Putamen (tissue), 1 donor: ENCODE data around the gene UNC5CL.

Experiments
- DNase-seq: peaks from one replicate; pipeline ENCODE4 v3.0.0-alpha.2; 2016; ENCODE audit warnings: low spot score

Gene UNC5CL

GRCh38 chr6:41002168-41002567 lies 36.9 kb downstream of the UNC5CL start:
- DNase-seq: no peak

DNA sequence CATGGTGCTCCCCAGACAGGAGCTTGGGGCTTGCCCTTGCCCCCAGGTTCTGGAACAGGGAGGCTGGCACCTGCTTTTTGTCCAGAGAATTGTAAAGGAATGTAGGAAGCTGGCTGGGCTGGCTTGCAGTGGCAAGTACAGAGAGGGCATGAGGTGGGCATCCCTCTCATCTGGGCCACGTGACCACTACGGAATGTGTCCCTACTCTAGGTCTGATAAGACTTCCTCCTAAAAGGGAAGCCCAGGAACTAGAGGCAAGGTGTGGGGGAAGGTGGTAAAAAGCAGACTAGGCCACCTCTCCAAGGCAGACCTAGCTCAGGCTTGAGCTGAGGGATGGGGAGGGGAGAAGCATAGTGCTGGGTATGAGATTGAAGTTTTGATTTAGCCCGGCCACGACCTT lies 38.8 kb downstream of the UNC5CL start:
- no peak for DNase-seq

GRCh38 chr6:40999569-40999968 lies 39.5 kb downstream of the UNC5CL start:
- DNase-seq: no peak

DNA sequence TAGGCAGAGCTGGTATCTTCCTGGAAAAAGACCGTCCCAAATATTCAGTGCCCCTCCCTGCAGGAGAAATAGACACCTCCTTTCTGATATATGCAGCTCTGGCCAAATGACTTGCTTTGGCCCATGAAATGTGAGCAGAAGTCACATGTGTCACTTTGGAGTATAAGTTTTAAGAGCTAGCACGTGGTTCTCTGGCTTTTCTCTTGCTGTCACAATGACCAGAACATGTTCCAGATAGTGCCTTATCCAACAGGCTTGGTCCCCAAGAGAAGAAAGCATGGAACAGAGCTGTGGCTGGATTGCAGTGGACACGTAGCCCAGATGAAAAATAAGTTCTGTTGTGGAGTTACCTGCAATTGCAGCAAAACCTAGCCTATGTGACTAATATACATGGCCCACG lies 40.4 kb downstream of the UNC5CL start:
- DNase-seq: no peak

DNA sequence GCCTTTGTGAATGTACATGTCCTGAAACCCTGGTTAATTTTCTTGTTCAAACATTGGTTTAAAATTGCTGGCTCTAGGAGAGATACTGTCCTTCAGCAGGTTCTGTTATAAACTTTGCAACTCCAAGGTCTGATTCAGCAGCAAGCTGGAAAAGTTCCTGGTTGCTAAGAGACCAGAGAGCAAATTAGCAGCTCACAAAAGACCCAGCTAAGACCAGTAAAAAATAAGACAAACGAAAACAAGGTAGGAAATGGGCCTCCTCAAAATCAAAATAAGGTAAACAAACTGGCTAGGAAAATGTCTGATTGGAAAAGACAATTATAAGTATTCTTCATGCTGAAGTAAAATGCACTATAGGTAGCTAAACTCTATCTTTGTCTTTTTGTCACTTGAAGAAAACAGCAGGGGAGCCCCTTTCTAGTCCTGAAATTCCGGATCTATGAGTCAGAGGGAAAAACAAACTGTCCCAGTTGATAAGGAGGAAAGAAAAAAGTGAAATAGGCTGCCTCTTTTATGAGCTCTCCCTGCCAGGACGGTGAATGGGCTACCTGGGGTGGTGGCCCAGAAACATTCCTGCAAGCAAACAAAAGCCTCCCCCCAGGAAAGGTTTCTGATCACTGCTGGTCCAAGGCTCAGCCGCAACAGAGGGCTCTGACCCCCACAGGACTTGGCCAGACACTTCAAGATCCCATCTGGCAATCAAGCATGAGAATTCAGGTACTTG lies 41.6 kb downstream of the UNC5CL start:
- no peak for DNase-seq

GRCh38 chr6:40996591-40997233 lies 42.3 kb downstream of the UNC5CL start:
- DNase-seq: no peak

DNA sequence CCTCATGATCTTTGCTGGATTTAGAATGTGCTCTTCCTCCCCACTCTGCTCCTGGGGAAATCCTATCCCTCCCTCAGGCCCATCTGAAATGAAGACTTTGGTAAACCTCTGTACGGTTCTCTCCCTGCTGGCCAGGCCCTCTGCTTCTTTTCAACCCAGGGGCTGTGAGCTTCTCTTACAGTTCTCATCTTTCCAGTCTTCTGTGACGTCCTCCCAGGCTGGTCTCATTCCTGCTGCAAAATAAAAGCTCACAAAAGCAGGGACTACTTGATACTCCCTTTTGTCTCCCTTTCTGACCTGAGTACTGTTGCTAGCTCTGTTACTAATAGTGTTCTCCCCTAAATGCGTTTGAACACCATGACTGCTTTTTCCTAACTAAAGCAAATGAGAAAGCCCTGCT lies 46.3 kb downstream of the UNC5CL start:
- DNase-seq: no peak

DNA sequence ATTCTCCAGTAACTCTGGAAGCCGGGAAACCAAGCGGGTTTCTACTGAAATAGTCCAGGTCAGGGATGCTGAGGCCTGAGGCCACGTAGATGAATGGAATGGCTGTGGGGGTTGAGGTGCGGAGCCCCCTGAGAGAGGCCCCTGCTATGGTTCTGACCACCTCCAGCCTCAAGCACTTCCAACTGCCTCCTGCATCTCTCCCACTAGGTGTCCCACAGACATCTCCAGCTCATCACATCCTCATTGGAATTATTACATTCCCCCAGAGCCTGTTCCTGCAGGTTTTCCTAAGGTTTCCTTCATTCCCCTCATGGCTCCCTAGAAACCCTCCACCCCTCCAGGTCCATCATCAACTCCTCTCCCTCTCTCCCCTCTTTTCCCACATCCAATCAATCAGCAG lies 48.7 kb downstream of the UNC5CL start:
- no peak for DNase-seq

GRCh38 chr6:40989204-40990169 lies 49.5 kb downstream of the UNC5CL start:
- DNase-seq: no peak

DNA sequence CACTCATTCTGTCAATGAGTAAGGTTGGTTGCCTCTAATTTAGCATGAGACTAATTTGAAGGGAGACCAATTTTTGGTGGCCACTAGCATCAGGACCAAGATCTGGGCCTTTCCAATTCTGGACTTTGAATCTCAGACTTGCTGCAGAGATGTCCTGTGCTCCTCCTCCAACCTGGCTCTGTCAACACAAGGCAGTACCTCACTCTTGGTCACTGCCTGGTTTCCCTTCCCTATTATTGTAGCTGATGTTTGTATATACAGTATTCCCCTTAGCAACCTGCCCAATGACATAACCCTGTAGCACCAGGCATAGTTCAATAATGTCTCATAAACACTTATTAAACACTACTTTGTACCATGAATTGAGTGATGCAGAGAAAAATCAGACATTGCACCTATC lies 50.4 kb downstream of the UNC5CL start:
- DNase-seq: no peak

GRCh38 chr6:40986921-40987819 lies 51.9 kb downstream of the UNC5CL start:
- DNase-seq: no peak

- no peak for DNase-seq
Measured at GRCh38 chr6:40986364-40986763, 52.7 kb downstream of the UNC5CL start.

DNA sequence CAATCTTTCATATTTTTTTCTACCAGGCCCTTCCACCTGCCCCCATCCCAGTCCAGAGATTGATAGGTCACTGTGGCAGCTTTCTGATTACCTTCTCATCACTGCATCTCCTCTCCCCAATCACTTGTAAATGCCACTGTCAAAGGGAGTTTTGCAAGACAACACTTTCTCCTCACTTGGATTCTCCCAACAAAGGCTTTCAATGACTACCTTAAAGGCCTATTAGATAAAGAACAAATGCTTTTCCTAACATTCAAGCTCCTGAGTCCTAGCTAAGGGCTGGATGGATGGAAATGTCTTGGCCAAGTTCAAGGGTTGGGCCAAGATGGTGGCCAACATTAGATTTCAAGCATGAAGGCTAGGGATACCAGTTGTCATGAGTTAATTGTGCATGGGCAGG lies 55.3 kb downstream of the UNC5CL start:
- no peak for DNase-seq

- DNase-seq: no peak
Measured at GRCh38 chr6:40982917-40983316, 56.1 kb downstream of the UNC5CL start.

GRCh38 chr6:40978687-40979289 lies 60.2 kb downstream of the UNC5CL start:
- no peak for DNase-seq

DNA sequence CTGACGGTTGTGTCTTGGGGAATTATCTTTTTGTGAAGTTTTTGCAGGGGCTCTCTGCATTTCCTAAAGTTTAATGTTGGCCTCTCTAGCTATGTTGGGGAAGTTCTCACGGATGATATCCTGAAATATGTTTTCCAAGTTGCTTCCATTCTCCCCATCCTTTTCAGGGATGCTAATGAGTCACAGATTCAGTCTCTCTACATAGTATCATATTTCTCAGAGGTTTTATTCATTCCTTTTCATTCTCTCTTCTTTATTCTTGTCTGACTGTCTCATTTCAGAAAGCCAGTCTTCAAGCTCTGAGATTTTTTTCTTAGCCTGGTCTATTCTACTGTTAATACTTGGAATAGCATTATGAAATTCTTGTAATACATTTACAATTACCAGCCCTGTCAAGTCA lies 61.3 kb downstream of the UNC5CL start:
- no peak for DNase-seq

DNA sequence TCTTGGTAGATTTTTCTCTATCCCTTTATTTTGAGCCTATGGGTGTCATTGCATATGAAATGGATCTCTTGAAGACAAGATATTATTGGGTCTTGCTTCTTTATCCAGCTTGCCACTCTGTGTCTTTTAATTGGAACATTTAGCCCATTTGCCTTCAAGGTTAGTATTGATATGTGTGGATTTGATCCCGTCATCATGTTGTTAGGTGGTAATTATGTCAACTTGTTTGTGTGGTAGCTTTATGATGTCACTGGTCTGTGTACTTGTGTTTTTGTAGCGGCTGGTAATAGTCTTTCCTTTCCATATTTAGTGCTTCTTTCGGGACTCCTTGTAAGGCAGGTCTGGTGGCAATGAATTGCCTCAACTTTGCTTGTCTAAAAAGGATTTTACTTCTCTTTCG lies 61.9 kb downstream of the UNC5CL start:
- no peak for DNase-seq
